Calu3 (cell line): Measurements from ENCODE around the gene SLCO3A1. TPM values are rescaled to one million over a fixed set of nuclear protein-coding genes. Genes with fewer than 3 reads are reported as not detected.
A peak's percentile ranks its signal among the peaks of the same experiment; 100 is the strongest.

Experiments
- BruUV-seq: library from RNA; stranded (reverse); fragments of 400-500 nt; replicated peaks from 2 replicates; lab custom pipeline; 2021; lab: Mats Ljungman, UMichigan
- CTCF ChIA-PET: fragments of 300-600 bp; sonication (Branson Sonifier 250); formaldehyde crosslinking; loops from one replicate; lab custom pipeline; 2022; ENCODE audit warnings: antibody characterized with exemption; lab: Charles Lee
- DNase-seq: peaks from one replicate; pipeline ENCODE4 v3.0.0; 2022
- H3K27ac Mint-ChIP-seq: one replicate; pipeline ENCODE4 v1.8.0; 2022; ENCODE audit warnings: mixed read lengths; ENCODE audit not compliant: unreplicated experiment
- H3K27me3 Mint-ChIP-seq: one replicate; pipeline ENCODE4 v1.8.0; 2022; ENCODE audit warnings: mixed read lengths; ENCODE audit not compliant: unreplicated experiment
- H3K36me3 Mint-ChIP-seq: one replicate; pipeline ENCODE4 v1.8.0; 2022; ENCODE audit warnings: mild to moderate bottlenecking, moderate library complexity, mixed read lengths; ENCODE audit not compliant: insufficient read depth, unreplicated experiment
- H3K4me1 Mint-ChIP-seq: one replicate; pipeline ENCODE4 v1.8.0; 2022; ENCODE audit warnings: mild to moderate bottlenecking, low read depth, mixed read lengths; ENCODE audit not compliant: unreplicated experiment
- H3K4me3 Mint-ChIP-seq: one replicate; pipeline ENCODE4 v1.8.0; 2022; ENCODE audit warnings: mild to moderate bottlenecking, low read depth, moderate library complexity, mixed read lengths; ENCODE audit not compliant: unreplicated experiment
- H3K9me3 Mint-ChIP-seq: one replicate; pipeline ENCODE4 v1.8.0; 2022; ENCODE audit warnings: low read depth, mixed read lengths; ENCODE audit not compliant: unreplicated experiment
- intact Hi-C: fragments of 100-400 bp; cut with micrococcal nuclease; formaldehyde crosslinking; loops from one replicate; pipeline ENCODE4 v1.10.0; 2022; ENCODE audit not compliant: unreplicated experiment
- total RNA-seq: library from RNA; stranded (reverse); gene quantifications from 2 replicates; pipeline ENCODE4 v1.2.3, GENCODE V29; 2022
- TF ChIP-seq, protein P1 (sequence below): fragments of 200-600 bp; IDR thresholded peaks from one replicate; pipeline ENCODE4 v1.8.0; 2022; ENCODE audit warnings: antibody characterized with exemption; ENCODE audit not compliant: unreplicated experiment

The SLCO3A1 gene
- total RNA-seq, 1 experiment from 2014 or later = 65.9 TPM

DNA sequence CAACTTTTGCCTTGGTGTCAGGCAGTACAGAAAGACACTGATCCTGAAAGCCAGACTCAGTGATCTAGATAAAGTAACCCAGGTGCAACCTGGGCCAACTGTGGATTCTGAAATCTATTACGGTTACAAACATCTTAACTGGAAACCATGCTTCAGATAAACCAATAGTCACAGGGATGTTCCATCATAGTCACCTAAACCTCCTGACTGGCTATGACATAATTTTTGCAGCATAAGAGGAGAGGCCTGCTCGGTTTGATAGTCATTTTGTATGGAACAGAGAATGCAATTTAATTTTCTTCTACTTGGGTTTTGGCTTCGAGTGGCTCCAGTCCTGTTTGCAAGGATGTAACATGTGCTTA is 3.7 kb downstream of the SLCO3A1 start:
- BruUV-seq = no TSS peak
- intact Hi-C loops = loop anchor here (2.0 kb wide), 1 partner anchor 320 kb away; no protein-coding TSS in a partner anchor
- peaks cover 32% of the 10 kb centered on the region for H3K36me3 Mint-ChIP-seq
- CTCF ChIA-PET = no interaction called here
- H3K4me3 Mint-ChIP-seq = peak overlapping the region; percentile 84
- no peak for DNase-seq
- H3K4me1 Mint-ChIP-seq = peaks cover 49% of the 10 kb centered on the region
- H3K27me3 Mint-ChIP-seq = no peaks in the 10 kb centered on the region
- peak overlapping the region; percentile 63 for H3K27ac Mint-ChIP-seq
- TF ChIP-seq, protein P1, sequence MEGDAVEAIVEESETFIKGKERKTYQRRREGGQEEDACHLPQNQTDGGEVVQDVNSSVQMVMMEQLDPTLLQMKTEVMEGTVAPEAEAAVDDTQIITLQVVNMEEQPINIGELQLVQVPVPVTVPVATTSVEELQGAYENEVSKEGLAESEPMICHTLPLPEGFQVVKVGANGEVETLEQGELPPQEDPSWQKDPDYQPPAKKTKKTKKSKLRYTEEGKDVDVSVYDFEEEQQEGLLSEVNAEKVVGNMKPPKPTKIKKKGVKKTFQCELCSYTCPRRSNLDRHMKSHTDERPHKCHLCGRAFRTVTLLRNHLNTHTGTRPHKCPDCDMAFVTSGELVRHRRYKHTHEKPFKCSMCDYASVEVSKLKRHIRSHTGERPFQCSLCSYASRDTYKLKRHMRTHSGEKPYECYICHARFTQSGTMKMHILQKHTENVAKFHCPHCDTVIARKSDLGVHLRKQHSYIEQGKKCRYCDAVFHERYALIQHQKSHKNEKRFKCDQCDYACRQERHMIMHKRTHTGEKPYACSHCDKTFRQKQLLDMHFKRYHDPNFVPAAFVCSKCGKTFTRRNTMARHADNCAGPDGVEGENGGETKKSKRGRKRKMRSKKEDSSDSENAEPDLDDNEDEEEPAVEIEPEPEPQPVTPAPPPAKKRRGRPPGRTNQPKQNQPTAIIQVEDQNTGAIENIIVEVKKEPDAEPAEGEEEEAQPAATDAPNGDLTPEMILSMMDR = no peak
- no peaks in the 10 kb centered on the region for H3K9me3 Mint-ChIP-seq

DNA sequence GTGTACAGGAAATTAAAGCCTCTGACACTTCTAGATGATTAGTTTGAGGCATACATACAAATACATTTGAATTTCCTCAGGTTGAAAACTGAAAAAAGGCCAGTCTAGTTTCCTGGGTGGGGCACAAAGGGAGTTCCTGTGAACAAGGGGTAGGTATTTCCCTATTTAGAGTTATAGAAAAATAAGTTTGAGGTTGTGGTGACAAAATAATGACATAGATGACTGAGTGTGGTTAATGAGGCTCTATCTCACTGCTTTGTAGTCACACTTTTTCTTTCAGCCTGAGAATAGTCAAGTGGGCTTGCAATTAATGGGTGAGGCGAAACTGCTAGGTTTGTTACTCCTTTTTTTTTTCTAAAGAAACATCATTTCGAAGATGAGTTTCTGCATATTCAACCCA is 4.3 kb downstream of the SLCO3A1 start:
- Mint-ChIP-seq H3K27ac (peak overlapping the region; percentile 63), H3K4me1 (peaks cover 51% of the 10 kb centered on the region), H3K9me3 (no peaks in the 10 kb centered on the region), H3K4me3 (peak overlapping the region; percentile 13), H3K27me3 (no peaks in the 10 kb centered on the region), H3K36me3 (peaks cover 27% of the 10 kb centered on the region)
- TF ChIP-seq, protein P1 = no peak
- CTCF ChIA-PET = no interaction called here
- DNase-seq = no peak
- intact Hi-C loops = loop anchor here (2.0 kb wide), 1 partner anchor 321 kb away; no protein-coding TSS in a partner anchor
- no TSS peak for BruUV-seq

DNA sequence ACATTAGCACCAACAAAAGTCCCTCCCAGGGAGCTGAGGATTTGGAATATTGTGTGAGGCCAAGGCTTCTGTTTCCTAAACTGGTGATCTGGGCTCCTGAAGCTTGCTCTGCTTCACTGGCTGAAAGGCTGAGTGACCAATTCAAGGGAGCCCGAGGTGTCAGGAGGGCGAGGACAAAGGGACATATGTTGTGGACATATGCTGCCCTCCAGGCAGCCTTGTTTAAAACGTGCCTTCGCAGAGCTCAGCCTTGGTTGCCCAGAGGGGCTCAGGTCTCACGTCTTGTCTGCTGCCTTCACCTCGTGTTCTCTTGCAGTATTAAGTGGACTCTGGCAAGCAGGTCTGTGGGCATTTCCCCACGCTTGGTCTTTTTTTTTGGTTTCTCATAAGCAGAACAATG is 7.0 kb downstream of the SLCO3A1 start:
- CTCF ChIA-PET = no interaction called here
- H3K27me3 Mint-ChIP-seq = no peaks in the 10 kb centered on the region
- no peak overlapping the region for H3K27ac Mint-ChIP-seq

DNA sequence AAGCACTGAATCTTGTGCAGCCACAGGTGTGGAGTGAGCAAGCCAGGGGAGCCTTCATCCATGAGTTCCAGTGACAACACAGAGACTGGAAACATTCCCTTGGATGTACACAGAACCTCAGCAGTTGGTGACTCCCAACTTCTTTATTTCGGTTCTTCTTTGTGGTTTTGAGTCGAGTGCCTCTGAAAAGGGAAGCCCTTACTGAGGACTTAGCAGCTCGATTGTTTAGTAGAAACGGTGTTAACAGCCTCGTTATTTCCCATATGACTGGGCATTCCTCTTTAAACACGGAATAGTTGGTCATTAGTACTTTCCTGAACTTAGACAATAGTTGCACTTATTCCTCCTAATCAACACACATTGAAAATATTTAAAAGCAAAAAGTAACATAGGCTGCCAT is 7.7 kb downstream of the SLCO3A1 start:
- intact Hi-C loops = no loop called here
- Mint-ChIP-seq H3K4me3 (no peak overlapping the region), H3K27ac (no peak overlapping the region), H3K9me3 (no peaks in the 10 kb centered on the region), H3K4me1 (peaks cover 68% of the 10 kb centered on the region), H3K36me3 (no peaks in the 10 kb centered on the region), H3K27me3 (no peaks in the 10 kb centered on the region)
- CTCF ChIA-PET = no interaction called here
- DNase-seq = no peak
- no TSS peak for BruUV-seq
- TF ChIP-seq, protein P1 = no peak

More for the DNA sequence above, 7.0 kb downstream of the SLCO3A1 start:
- H3K4me3 Mint-ChIP-seq = no peak overlapping the region
- TF ChIP-seq, protein P1 = no peak
- no peaks in the 10 kb centered on the region for H3K36me3 Mint-ChIP-seq
- BruUV-seq = no TSS peak
- H3K9me3 Mint-ChIP-seq = no peaks in the 10 kb centered on the region
- DNase-seq = no peak
- H3K4me1 Mint-ChIP-seq = peaks cover 68% of the 10 kb centered on the region
- intact Hi-C loops = no loop called here
